GM12892 (cell line): ENCODE measurements around the gene ONECUT2.

Experiments
- POLR2A ChIP-seq: IDR thresholded peaks from 2 replicates; pipeline ENCODE4 v1.6.1; 2011; ENCODE audit warnings: low read depth, low read length, control low read depth
- POLR2AphosphoS5 ChIP-seq: IDR thresholded peaks from 2 replicates; pipeline ENCODE4 v1.6.1; 2011; ENCODE audit warnings: low read depth, low read length, control low read depth
- TAF1 ChIP-seq: IDR thresholded peaks from 2 replicates; pipeline ENCODE4 v1.6.1; 2011; ENCODE audit warnings: low read depth, mild to moderate bottlenecking, control low read depth, low read length, borderline replicate concordance

GRCh38 chr18:57475903-57476302, 40.7 kb downstream of the ONECUT2 start:
- TF ChIP-seq POLR2AphosphoS5 = no peak
- no peak for TF ChIP-seq POLR2A
- TF ChIP-seq TAF1 = no peak
